Colonic mucosa (tissue), 4 donors: ENCODE measurements around the gene OPTC. TPM values are rescaled to one million over a fixed set of nuclear protein-coding genes. Genes with fewer than 3 reads are reported as not detected.

Experiments used
- DNase-seq: peaks from one replicate; pipeline ENCODE4 v3.0.0-alpha.2; 2020
- H3K27ac ChIP-seq: fragments of 200-600 bp; one replicate; pipeline ENCODE4 v1.8.0; 2021
- H3K27me3 ChIP-seq: fragments of 200-600 bp; one replicate; pipeline ENCODE4 v1.8.0; 2021
- H3K36me3 ChIP-seq: fragments of 200-600 bp; one replicate; pipeline ENCODE4 v1.8.0; 2021
- H3K4me1 ChIP-seq: fragments of 200-600 bp; one replicate; pipeline ENCODE4 v1.8.0; 2021; ENCODE audit warnings: mild to moderate bottlenecking
- H3K4me3 ChIP-seq: fragments of 200-600 bp; one replicate; pipeline ENCODE4 v1.8.0; 2021
- H3K9ac ChIP-seq, 2 donors: one replicate each; pipeline ENCODE4 v1.7.0; 2013; ENCODE audit warnings: control low read depth in 2 of 2, low read depth in 2 of 2, low read length in 2 of 2
- H3K9me3 ChIP-seq: fragments of 200-600 bp; one replicate; pipeline ENCODE4 v1.8.0; 2021
- CTCF ChIP-seq: fragments of 200-600 bp; IDR thresholded peaks from one replicate; pipeline ENCODE4 v1.8.0; 2022; ENCODE audit warnings: antibody characterized with exemption, mild to moderate bottlenecking
- intact Hi-C: fragments of 100-400 bp; cut with DNase I; formaldehyde crosslinking; loops from one replicate; pipeline ENCODE4 v1.14.1; 2022
- total RNA-seq, 2 donors: library from RNA; stranded (reverse); fragmentation: NEBNext Ultra II Directional in 1 of 2; extraction: Animal tissue kit (Norgen Biotek cat#: 25700) in 1 of 2; gene quantifications; one replicate each; pipeline ENCODE4 v1.2.1, GENCODE V29; 2021
- donor health status: healthy.
- donor health status: DM: no; HTN: no; CAD: no.
- donor health status: DM: no; HTN: no; CAD: no.

OPTC gene
- total RNA-seq, 2 donors from 2014 or later = not detected

GRCh38 chr1:203555511-203556046 is 61.6 kb downstream of the OPTC start:
- Histone ChIP-seq H3K27ac (peak overlapping the region; percentile 2), H3K36me3 (no peaks in the 10 kb centered on the region), H3K9ac (no peak overlapping the region), H3K9me3 (no peaks in the 10 kb centered on the region), H3K4me1 (no peaks in the 10 kb centered on the region), H3K4me3 (no peak overlapping the region), H3K27me3 (no peaks in the 10 kb centered on the region)
- DNase-seq = no peak
- intact Hi-C loops = no loop called here
- TF ChIP-seq CTCF = no peak

- peak overlapping the region; percentile 2 for H3K27ac ChIP-seq
- no peaks in the 10 kb centered on the region for H3K27me3 ChIP-seq
- H3K4me1 ChIP-seq = no peaks in the 10 kb centered on the region
- TF ChIP-seq CTCF = no peak
- intact Hi-C loops = no loop called here
- no peak overlapping the region for H3K4me3 ChIP-seq
- peak overlapping the region in 1 of 2 donors; percentile 12 for H3K9ac ChIP-seq
- H3K36me3 ChIP-seq = no peaks in the 10 kb centered on the region
- H3K9me3 ChIP-seq = no peaks in the 10 kb centered on the region
- DNase-seq = peak; percentile 22
These were observed 62.3 kb downstream of the OPTC start for GRCh38 chr1:203556047-203556851.

GRCh38 chr1:203557390-203557789 is 63.4 kb downstream of the OPTC start:
- H3K27ac ChIP-seq = peak overlapping the region; percentile 15
- H3K4me1 ChIP-seq = no peaks in the 10 kb centered on the region
- no peaks in the 10 kb centered on the region for H3K9me3 ChIP-seq
- intact Hi-C loops = no loop called here
- H3K4me3 ChIP-seq = no peak overlapping the region
- TF ChIP-seq CTCF = no peak
- H3K36me3 ChIP-seq = no peaks in the 10 kb centered on the region
- H3K9ac ChIP-seq = no peak overlapping the region
- H3K27me3 ChIP-seq = no peaks in the 10 kb centered on the region
- no peak for DNase-seq

DNA sequence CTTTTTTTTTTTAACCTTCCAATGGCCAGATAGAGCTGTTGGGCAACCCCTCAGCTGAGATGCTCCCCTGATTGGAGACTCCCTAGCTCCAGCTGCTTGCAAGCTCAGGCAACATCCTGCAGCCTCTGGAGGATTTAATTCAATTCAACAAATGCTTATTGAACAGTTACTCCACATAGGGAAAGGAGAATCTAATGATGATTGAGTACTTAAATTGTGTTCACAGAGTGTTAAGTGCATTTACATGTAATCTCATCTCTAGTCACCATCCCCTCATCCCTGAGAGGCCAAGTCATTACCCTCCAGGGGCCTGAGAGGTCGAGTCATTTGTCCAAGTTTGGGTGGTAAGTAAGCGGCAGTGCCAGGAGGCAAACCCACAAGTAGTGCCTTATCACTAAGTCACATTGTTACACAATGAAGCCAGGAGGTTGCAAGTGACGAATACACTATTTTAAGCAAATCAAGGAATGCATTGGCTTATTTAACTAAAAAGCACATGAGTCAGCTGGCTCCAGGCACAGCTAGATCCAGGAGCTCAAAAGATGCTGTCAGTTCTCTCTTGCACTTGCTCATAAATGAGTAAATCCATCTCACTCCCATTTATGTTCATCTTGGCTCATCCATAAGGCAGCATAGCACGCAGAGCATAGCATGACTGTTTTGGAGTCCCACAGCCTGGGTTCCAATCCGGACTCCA is 64.3 kb downstream of the OPTC start:
- H3K27ac ChIP-seq = peak overlapping the region; percentile 15

More for the DNA sequence above, 64.3 kb downstream of the OPTC start:
- no peaks in the 10 kb centered on the region for H3K9me3 ChIP-seq
- H3K4me3 ChIP-seq = no peak overlapping the region
- no peak for TF ChIP-seq CTCF
- no peaks in the 10 kb centered on the region for H3K36me3 ChIP-seq
- no peak for DNase-seq
- H3K4me1 ChIP-seq = no peaks in the 10 kb centered on the region
- H3K27me3 ChIP-seq = no peaks in the 10 kb centered on the region
- intact Hi-C loops = no loop called here
- H3K9ac ChIP-seq = no peak overlapping the region

Other genes with a start within 250 kb of the OPTC start
- gene BTG2, start 188.6 kb upstream of the OPTC start, total RNA-seq = 10 to 100 TPM; 66.4 to 88.0 TPM
- 10 to 100 TPM; 38.6 to 49.3 TPM for gene FMOD, start 143.0 kb upstream of the OPTC start, total RNA-seq
- gene PRELP, start 18.3 kb upstream of the OPTC start, total RNA-seq = 1 to 10 TPM; 2.4 to 9.3 TPM
- 10 to 100 TPM; 10.5 to 57.6 TPM for gene ATP2B4, start 132.7 kb downstream of the OPTC start, total RNA-seq